ENCODE measurements around the gene TRIM62.

TRIM62 gene

GRCh38 chr1:33180226-33180910 is 1.5 kb downstream of the TRIM62 start:
- DNase-seq: peak; percentile 85

GRCh38 chr1:33178836-33179439 is 2.9 kb downstream of the TRIM62 start:
- DNase-seq: no peak

DNA sequence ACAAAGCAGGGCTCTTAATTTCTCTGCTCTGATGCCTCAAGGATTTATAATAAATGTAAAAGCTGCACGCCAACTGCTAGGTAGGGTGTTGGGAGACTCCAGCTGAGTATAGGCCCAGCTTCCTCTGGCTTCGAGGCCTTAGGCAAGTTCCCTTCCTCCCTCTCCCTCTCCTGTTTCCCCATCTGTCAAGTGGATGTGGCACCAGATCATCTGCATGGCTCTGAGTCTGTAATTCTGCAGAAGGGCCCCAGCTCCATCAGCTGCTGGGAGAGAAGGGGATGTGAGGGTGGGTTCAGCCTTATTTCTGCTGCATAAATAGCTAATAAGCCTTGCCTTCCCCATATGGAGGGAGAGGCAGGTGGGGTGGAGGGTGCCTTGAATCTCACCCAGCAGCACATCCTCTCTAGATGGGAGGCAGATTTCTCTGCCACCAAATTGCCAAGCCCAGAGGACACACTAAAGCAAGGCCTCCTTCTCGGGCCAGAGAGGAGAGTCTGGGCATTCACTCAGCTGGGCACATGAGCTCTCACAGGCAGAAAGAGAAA is 3.8 kb downstream of the TRIM62 start:
- DNase-seq: no peak

DNA sequence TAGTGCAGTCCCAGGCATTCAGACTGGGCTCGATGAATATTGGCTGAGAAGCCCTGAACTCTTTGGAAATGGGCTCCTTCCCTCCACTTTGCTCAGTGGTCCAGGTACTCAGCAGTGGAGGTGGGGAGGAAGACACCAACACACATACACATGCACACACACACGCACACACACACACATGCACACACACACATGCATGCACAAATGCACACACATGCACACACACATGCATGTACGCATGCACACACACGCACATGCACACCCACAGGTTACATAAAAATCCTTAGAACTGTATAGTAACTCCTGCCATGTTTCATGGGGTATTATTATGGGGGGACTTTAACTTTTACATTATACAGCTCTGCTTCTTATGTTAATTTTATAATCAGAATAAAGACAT is 5.0 kb downstream of the TRIM62 start:
- no peak for DNase-seq

- no peak for DNase-seq
These were observed 5.4 kb downstream of the TRIM62 start for GRCh38 chr1:33176362-33176850.

- DNase-seq: no peak
These were observed 6.0 kb downstream of the TRIM62 start for GRCh38 chr1:33175865-33176264.

- DNase-seq: no peak
These were observed 8.8 kb downstream of the TRIM62 start for GRCh38 chr1:33173091-33173490.

DNA sequence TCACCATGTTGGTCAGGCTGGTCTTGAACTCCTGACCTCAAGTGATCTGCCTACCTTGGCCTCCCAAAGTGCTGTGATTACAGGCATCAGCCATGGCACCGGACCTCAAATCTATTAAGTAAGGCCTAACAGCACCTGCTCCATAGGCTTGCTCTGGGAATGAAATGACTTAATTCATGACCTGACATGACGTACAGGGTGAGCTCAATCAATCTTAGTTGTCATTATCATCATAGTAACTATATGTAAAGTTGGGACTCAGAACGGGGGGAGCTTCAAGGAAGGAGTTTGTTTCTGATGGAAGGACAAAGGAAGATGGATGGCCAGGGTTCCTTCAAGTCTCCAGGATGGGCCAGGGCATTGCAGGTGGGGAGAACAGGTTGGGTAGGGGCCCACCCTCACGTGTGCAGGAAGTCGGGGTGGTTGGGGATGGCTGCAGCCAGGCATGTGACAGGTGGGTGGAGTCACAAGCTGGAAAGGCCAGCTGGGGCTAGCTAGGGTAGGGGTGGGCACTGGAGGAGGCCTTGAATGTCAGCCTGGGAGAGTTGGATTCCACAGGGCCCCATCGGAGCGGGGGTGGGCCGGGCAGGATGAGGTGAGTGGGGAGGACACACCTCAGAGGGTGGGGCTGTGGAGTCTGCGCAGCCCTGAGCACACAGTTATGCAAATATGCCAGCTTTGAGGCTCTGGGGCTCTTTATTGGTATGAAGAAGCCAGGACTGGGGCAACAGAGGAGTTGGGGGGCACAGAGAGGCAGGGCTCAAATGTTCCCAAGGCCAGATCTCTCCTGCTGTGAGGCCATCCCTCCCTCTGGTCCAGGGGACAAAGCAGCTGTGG is 9.6 kb downstream of the TRIM62 start:
- no peak for DNase-seq

DNA sequence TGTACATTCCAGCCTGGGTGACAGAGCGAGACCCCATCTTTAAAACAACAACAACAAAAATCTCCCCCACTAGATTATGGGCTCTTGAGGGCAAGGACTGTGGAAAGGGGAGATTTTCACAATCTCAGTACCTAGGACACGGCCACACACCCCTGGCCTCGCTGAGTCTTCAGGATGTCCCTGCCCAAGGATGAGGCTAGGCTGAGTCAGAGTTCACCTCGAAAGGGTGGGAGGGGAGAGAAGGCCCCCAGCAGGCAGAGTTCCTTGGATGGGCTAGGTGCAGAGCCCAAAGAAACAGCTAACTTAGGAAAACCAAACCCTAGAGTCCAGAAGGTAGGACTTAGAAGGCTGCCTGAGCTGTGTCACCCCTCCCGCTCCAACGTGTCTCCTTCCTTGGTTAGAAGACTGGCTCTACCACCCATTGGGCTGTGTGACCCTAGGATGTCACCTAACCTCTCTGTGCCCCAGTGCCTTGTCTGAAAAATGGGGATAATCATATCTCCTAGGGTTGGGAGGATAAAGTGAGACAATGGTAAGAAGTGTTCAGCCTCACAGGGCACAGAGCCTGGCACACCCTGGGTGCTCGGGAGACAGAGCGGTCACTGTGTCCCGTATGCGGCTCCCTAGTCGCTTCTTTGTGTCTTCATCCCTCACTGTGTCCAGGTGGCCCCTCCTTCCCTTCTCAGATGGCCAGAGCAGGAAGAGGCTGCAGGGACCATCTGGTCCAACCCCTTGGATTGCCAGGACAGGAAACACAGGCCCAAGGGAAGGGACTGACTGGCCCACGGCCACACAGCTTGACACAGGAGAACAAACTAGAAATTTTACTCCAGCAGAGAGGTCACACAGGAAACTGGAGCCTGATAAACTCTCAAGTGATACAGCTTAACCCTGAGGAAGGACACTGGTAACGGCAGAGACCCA is 11.2 kb downstream of the TRIM62 start:
- no peak for DNase-seq

DNA sequence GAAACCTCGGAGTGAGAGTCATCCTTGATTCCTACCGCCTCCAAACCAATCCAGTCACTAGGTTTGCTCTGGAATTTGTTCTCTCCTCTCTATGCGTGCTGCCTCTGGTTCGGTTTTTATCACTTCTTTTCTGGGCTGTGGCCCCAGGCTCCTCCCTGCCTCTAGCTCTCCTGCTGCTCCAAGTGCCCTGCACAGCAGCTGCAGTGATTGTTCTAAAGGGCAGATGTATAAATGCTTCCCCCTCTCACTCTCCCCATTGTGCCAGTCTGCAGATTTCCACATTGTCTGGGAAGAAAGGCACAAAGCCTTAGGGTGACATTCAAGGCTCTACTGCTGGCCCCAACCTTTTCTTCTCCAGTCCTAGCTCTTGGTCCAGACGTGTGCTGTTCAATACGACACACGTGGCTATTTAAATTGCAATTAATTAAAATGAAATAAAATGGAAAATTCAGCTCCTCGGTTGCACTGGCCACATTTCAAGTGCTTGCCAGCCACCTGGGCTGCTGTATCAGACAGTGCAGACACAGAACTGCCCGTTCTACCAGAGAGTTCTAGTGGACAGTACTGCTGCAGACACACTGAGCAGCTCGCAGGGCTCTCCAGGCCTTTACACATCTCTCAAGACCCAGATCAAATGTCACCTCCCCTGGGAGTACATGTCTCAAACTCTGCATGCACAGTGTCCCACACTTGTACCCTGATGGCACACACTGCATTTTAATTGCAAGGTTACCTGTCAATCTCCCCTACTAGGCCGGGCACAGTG is 12.4 kb downstream of the TRIM62 start:
- peak; percentile 35 for DNase-seq

DNA sequence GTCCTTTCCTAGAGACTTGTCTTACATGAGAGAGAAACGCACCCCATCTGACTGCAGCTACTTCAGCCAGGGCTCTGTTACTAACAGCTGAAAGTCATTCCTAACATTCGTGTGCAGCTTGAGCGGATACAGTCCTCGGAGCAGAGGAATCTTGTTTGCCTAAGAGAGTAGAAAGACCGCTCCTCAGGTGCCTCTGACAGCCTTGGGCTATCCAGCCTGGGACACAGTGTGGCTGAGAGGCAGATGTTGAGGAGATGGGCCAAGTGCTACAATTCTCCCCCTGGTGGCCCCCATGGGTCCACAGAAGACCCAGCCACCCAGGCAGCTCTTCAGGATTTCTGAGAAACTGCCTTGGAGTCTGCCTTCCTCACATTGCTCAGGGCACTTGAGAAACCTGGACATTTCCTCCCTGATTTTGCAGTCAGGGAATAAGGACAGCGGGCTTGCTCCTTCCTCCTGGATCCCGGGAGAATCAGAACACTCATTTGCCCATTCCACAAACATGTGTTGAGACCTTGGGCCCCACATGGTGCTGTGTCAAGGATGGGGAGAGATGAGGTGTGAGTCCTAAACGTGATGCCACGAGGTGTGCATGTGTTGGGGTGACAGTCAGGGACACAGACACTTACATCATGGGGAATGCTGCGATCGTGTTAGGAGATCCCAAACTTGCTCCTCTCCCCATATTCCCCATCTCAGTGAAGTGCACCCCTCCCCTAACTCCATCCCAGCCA is 13.1 kb downstream of the TRIM62 start:
- no peak for DNase-seq

DNA sequence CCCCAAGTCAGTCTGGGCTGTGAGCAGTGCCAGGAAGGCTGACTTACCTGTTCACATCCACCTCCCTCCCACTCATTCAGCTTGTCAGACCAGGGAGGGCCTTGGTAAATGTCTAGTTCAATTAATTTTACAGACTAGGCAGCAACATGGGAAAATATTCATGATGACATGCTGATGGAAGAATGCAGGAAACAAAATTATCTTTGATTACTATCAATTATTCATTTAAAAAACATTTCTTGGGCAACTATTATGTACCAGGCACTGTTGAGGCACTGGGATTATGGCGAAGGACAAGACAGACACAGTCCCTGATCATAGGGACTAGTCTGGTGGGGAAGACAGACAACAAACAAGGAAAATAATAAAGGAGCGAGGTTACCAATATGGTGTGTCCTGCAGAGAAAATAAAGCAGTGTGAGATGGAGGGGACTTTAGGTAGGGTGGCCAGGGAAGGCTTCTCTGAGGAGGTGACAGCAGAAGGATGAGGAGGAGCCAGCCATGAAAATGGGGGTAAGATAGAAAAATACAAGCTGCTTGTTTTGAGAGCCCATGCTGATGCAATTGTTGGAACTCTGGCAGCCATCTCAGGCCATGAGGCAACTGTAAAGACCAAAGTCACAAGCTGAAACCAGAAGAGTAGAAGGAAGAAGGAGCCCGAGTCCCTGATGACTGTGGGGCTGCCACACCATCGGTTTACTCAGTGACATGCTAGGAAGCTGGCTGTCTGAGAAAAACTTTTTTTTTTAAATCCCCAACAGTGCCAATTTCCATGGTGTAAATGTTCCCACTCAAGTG is 14.0 kb downstream of the TRIM62 start:
- no peak for DNase-seq

DNA sequence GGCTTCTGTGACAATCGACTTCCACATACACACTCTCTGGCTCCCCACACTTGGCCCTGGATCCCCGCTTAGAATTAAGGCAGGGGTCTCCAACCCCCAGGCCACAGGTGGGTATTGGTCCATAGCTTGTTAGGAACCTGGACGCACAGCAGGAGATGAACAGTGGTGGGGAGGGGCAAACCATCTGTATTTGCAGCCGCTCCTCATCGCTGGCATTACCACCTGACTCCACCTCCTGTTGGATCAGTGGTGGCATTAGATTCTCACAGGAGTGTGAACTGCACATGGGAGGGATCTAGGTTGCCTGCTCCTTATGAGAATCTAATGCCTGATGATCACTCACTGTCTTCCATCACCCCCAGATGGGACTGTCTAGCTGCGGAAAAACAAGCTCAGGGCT is 16.0 kb downstream of the TRIM62 start:
- no peak for DNase-seq

DNA sequence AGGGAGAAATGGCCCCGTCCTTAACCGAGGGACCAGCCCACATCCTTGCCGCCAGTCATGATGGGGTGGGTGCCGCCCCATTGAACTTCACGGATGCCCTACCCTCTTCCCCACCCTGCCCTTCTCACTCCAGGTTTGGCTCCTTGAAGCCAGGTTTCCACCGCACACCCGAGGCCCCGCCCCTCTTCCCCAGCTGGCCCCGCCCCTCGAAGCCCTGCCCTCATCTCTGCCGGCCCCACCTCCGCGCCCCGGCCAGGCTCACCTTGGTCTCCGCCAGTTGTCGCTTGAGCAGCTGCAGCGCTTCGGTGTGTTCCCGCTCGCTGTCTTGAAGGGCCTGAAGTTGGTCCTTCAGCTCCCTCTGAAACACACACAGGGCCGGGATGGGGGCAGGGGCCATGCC is 16.6 kb downstream of the TRIM62 start:
- no peak for DNase-seq

- DNase-seq: peak; percentile 74
These were observed 18.0 kb downstream of the TRIM62 start for GRCh38 chr1:33163621-33164519.

DNA sequence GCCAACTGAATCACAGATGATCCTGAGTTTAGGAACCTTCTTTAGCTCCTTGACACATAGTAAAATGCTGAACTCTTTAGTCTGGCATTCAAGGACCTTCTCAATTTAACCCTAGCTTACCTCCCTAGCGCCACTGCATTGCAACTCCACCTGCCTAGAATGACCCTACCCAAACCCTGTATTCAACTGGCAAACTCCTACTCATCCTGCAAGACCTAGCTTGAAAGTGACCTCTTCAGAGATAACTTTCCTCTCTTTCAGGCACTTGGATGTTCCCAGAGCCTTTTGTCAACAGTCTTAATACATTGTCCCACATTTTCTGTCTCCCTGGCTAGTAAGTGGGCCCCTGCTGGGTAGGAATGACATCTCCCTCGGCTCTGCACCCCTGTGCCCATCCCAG is 19.7 kb downstream of the TRIM62 start:
- DNase-seq: no peak

- DNase-seq: peak; percentile 75
These were observed 20.7 kb downstream of the TRIM62 start for GRCh38 chr1:33161061-33161681.

DNA sequence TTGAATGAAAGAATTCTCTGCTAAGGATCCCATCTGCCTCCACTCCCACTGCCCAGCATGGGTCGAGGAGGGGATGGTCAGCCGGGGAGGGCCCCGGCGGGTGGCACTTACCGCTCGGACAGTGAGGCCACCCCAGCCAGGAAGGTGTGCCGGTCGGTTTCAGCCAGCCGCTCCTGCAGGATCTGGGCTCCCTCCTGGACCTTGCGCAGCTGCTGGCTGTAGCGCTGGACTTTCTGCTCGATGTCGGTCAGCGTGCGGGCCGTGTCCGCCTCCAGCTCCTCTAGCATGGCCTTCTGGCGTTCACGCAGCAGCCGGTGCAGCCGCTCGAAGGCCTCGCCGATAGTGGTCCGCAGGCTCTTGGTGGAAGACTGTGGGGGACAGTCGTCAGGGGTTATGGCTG is 22.3 kb downstream of the TRIM62 start:
- no peak for DNase-seq

Data from fibroblast of upper back skin (primary cell).